Bronchial epithelial cell (primary cell): Measurements from ENCODE around the gene ASB13. TPM values are rescaled to one million over a fixed set of nuclear protein-coding genes. Genes with fewer than 3 reads are reported as not detected.

Experiments
- DNase-seq: peaks from one replicate; pipeline ENCODE4 v3.0.0-alpha.2; 2010; ENCODE audit warnings: low read depth
- FAIRE-seq: peaks from 2 replicates; lab custom pipeline; 2011; peaks lifted over from hg19 to GRCh38; lab: Jason Lieb, UNC
- H3K27me3 ChIP-seq: 2 replicates; pipeline ENCODE4 v1.5.1; 2011; ENCODE audit warnings: low read length; ENCODE audit not compliant: control insufficient read depth, insufficient read depth
- H3K36me3 ChIP-seq: 2 replicates; pipeline ENCODE4 v1.5.1; 2011; ENCODE audit warnings: low read length; ENCODE audit not compliant: control insufficient read depth, insufficient read depth
- H3K4me3 ChIP-seq: 2 replicates; pipeline ENCODE4 v1.5.1; 2011; ENCODE audit warnings: mild to moderate bottlenecking, low read depth, low read length, control low read depth
- CTCF ChIP-seq: IDR thresholded peaks from 2 replicates; pipeline ENCODE4 v1.5.1; 2011; ENCODE audit warnings: mild to moderate bottlenecking, moderate library complexity, low read length, control low read depth, inconsistent platforms; ENCODE audit not compliant: insufficient read depth, severe bottlenecking
- total RNA-seq: library from RNA; depleted of rRNA; stranded (reverse); fragments of >200 nt; gene quantifications from 2 replicates; pipeline ENCODE4 v1.2.1, GENCODE V29; 2014

The ASB13 gene
- total RNA-seq, 1 donor from 2014 or later = 14.5 TPM

GRCh38 chr10:5590816-5591215 lies 75.6 kb downstream of the ASB13 start:
- Histone ChIP-seq H3K36me3 (no peaks in the 10 kb centered on the region), H3K4me3 (no peak overlapping the region), H3K27me3 (no peaks in the 10 kb centered on the region)
- TF ChIP-seq CTCF = no peak
- FAIRE-seq (no peak), DNase-seq (no peak)

GRCh38 chr10:5589661-5590511 lies 76.5 kb downstream of the ASB13 start:
- H3K4me3 ChIP-seq = no peak overlapping the region
- H3K36me3 ChIP-seq = no peaks in the 10 kb centered on the region
- FAIRE-seq (no peak), DNase-seq (no peak)
- H3K27me3 ChIP-seq = no peaks in the 10 kb centered on the region
- peak; percentile 20 for TF ChIP-seq CTCF

DNA sequence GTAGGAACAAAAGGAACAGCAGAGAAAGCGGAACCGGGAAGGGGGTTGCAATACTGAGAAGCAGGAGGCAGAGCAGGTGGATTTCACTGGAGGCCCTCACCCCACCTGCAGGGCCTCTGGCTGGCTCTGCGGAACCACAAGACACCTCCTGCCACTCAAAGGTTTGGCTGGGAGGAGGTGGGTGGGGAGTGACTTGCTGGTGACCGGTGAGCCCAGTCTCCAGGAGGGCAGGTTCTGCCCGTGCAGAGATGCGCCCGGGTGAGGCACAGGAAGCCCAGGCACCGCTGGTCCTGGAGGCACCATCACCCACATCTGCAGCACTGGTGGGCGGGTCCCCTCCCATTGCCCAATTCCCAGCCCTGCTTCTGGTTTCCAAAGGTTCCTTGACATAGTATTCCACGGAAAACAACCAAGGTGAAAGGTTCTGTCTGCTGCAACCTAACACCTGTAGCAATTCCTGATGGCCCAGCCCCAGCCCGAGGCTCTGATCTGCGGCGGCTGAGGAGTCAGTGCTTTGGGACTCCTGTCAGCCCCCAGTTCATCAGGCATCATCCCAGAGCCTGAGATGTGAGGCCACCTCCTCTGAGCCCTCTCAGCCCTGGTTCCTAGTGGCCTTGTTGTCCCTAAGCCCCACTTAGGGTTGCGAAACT lies 77.3 kb downstream of the ASB13 start:
- TF ChIP-seq CTCF = no peak
- Histone ChIP-seq H3K36me3 (no peaks in the 10 kb centered on the region), H3K4me3 (no peak overlapping the region), H3K27me3 (no peaks in the 10 kb centered on the region)
- DNase-seq (no peak), FAIRE-seq (no peak)

Other genes with a start within 250 kb of the ASB13 start
- gene CALML5, start 167.0 kb downstream of the ASB13 start, total RNA-seq = 0.79 and 4.4 TPM in 2 replicates
- 0.53 and 1.0 TPM in 2 replicates for gene CALML3, start 141.6 kb downstream of the ASB13 start, total RNA-seq
- 52.1 and 54.8 TPM in 2 replicates for gene TASOR2, start 18.2 kb upstream of the ASB13 start, total RNA-seq
- 253 and 395 TPM in 2 replicates for gene GDI2, start 146.8 kb upstream of the ASB13 start, total RNA-seq
- gene ANKRD16, start 223.3 kb upstream of the ASB13 start, total RNA-seq = 5.2 and 5.3 TPM in 2 replicates
- gene FBH1, start 223.6 kb upstream of the ASB13 start, total RNA-seq = 54.5 and 75.4 TPM in 2 replicates